HuH-7 (cell line): ENCODE data around the gene TMPRSS2.
A peak's percentile ranks its signal among the peaks of the same experiment; 100 is the strongest.
"Not testable (repeated sequence)": the region's sequence is repeated elsewhere in the genome, so short reads cannot be mapped to it uniquely, and the experiment has no call there.

Experiments used
- DNase-seq: peaks from one replicate; pipeline ENCODE4 v3.0.0; 2011; ENCODE audit warnings: low spot score

TMPRSS2 gene

DNA sequence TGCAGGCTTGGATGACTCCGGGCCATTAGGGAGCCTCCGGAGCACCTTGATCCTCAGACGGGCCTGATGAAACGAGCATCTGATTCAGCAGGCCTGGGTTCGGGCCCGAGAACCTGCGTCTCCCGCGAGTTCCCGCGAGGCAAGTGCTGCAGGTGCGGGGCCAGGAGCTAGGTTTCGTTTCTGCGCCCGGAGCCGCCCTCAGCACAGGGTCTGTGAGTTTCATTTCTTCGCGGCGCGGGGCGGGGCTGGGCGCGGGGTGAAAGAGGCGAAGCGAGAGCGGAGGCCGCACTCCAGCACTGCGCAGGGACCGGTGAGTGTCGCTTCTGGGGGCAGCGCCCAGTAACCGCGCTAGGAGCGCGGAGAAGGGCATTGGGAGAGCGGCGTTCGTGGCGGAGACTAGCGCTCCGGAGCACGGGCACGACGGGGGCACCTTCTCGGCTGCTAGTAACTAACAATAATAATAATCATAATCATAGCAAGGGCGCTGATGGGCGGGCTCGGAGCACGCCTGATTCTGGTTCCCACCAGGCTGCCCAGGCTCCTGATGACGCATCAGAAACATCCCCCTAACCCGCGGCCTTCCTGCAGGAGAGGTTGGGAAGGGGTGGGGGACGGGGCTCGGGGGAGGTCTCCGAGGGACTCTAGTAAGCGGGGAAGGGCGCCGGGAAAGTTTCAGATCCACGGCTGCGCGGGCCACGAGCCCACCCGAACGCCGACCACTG lies 81.8 kb downstream of the TMPRSS2 start, which contains the start of gene MX1:
Gene MX1 (plus strand): TSS at position 286 of the 722 bp plus-strand sequence. CDS start 5,832 bp downstream, outside the sequence.
- peak; percentile 55 for DNase-seq

DNA sequence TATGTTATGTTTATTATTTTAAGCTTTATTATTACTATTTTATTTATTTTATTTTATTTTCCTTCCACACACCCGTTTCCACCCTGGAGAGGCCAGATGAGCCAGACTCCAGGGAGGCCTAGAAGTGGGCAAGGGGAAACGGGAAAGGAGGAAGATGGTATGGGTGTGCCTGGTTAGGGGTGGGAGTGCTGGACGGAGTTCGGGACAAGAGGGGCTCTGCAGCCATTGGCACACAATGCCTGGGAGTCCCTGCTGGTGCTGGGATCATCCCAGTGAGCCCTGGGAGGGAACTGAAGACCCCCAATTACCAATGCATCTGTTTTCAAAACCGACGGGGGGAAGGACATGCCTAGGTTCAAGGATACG lies 82.4 kb downstream of the TMPRSS2 start:
- no peak for DNase-seq

DNA sequence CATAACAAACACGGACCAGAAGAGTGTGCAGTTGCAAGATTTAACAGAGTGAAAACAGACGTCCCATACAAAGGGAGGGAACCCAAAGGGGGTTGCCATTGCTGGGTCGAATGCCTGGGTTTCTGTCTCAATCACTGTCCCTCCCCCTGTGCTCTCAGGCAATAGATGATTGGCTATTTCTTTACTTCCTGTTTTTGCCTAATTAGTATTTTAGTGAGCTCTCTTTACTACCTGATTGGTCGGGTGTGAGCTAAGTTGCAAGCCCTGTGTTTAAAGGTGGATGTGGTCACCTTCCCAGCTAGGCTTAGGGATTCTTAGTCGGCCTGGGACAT lies 84.7 kb downstream of the TMPRSS2 start:
- not testable (repeated sequence) for DNase-seq

DNA sequence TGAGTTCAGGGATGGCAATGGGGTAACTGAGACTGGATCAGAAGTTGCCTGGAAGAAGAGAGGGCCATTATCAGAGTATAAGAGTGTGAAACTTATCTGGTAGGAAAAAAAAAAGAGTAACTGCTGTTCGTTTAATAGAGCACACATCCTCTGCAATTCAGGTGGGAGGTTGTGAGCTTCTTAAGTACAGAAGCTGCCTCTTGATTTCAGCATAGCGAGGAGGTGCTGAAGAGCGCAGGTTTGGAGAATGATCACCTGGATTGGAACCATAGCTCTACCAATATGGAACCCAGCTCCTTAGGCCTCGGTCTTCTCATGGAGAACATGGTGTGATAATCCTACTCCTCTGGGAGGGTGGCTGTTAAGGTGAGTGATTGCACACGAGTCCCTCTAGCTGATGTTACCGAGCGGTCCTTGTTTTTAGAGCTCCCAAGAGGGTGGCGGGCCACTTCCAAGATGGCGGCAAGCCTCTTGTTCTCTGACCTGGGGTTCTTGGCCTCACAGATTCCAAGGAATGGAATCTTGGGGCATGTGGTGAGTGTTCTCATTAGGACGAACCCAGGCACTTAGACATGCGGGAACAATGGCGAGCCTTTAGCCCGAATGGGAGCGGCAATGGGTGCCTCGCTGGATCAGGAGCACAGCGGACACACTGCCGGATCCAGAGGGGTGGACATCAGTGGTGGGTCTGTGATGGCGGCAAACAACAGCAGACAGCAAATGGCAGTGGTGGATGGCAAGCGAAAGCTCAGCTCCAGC lies 85.2 kb downstream of the TMPRSS2 start:
- DNase-seq: no peak

DNA sequence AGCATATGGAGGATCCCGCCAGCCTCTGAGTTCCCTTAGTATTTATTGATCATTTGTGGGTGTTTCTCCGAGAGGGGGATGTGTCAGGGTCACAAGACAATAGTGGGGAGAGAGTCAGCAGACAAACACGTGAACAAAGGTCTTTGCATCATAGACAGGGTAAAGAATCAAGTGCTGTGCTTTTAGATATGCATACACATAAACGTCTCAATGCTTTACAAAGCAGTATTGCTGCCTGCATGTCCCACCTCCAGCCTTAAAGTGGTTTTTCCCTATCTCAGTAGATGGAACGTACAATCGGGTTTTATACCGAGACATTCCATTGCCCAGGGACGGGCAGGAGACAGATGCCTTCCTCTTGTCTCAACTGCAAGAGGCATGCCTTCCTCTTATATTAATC lies 87.0 kb downstream of the TMPRSS2 start:
- not testable (repeated sequence) for DNase-seq

DNA sequence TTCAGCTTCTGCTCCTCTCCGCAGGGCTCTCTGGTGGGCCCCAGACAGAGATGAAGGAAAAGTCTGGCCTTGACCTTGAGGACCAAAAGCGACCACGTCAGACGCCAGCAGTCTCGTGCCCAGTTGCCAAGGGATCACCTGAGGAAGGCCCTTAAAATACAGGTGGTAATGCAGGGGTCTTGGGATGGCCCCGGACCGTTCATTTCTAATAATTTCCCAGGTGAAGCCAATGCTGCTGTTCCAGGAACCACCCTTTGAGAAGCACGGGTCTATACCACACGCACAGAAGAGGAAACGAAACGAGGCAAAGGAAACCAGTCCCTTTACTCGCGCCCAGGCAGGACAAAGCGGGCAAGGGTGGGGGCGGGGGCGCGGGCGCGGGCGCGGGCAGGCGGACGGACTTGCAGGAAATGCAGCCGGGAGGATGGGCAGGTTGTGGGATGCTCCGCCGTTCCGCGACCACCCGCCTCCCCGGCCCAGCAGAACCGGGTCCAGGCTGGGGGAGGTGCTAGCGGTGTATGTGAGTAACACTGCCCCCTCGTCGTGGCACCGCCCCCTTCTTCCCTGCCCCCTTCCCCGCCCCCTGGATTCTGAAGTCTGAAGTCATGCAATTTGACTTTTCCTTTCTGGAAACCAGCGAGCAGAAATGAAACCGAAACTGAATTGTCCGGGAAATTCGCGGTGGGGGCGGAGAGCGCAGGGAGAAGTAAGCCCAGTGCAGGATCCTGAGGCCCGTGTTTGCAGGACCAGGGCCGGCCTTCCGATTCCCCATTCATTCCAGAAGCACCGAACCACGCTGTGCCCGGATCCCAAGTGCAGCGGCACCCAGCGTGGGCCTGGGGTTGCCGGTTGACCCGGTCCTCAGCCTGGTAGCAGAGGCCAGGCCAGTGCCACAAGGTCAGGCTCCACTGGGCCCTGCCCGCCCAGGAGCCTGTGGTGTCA lies 87.8 kb downstream of the TMPRSS2 start:
- peak; percentile 79 for DNase-seq

DNA sequence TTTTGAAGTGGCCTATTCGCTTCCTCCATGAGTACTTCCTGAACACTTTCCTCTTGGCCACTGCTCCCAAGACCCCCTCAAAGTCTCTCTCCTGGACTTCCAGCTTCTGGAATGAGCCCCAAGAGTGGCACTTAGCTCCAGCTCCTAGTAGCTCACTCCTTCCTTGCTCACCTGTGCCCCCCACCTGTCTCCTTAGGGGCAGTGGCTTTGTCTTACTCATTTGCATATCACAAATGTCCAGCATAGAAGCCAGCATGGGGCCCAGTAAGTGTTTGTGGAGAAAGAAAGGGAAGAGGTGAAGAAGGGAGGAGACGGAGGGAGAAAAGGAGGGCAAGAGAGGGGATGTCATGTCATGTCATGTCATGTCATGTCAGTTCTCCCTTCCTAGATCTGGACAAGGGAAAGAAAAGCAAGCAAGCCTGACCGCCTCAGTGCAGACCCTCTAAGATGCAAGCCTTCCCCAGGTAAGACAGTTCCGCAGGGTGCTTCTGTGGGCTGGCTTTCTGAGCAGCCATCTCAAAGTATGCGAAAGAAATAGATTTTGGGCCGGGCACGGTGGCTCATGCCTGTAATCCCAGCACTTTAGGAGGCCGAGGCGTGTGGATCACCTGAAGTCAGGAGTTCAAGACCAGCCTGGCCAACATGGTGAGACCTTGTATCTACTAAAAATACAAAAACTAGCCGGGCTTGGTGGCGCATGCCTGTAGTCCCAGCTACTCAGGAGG lies 88.8 kb downstream of the TMPRSS2 start:
- no peak for DNase-seq

DNA sequence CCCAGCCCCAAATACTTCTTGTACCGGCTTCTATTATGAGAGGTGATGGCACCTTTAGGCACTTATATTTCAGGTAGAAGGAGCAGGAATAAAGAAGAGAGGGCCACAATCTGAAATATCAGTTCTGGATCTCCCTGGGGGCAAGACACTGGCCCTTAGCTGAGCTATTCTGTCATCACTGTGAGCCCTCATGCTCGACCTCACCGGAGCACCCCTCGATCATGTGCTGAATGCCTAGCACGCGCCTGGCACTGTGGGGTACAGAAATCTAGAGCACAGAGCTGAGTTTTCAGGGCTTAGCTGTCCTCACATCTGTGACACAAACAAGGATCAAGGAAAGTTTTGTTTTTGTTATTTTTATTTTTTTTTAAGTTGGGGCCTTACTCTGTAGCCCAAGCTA lies 89.6 kb downstream of the TMPRSS2 start:
- DNase-seq: no peak

DNA sequence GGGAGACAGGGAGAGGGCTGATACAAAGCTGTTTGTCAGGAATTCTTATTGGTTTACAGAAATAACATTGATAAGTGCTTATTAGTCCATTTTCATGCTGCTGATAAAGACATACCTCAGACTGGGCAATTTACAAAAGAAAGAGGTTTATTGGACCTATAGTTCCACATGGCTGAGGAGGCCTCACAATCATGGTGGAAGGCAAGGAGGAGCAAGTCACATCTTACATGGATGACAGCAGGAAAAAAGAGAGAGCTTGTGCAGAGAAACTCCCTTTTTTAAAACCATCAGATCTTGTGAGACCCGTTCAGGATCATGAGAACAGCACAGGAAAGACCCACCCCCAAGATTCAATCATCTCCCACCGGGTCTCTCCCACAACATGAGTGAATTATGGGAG lies 90.5 kb downstream of the TMPRSS2 start:
- not testable (repeated sequence) for DNase-seq
